DND-41 (cell line): ENCODE data around the gene RAMP1.

Experiments used
- ATAC-seq: fragments of 200-7000 bp; cut with Tn5 transposase; 3 replicates; pipeline ENCODE4 v1.9.1; 2021; ENCODE audit warnings: low read depth; ENCODE audit not compliant: insufficient read depth
- DNase-seq: peaks from one replicate; pipeline ENCODE4 v3.0.0-alpha.2; 2020
- H2AFZ ChIP-seq: 2 replicates; pipeline ENCODE4 v1.6.0; 2012; ENCODE audit warnings: low read depth, low read length
- H3K27ac ChIP-seq: 2 replicates; pipeline ENCODE4 v1.5.1; 2012; ENCODE audit warnings: low read length, inconsistent platforms
- H3K27me3 ChIP-seq: fragments of 200-600 bp; sonication (generic); 2 replicates; pipeline ENCODE4 v1.6.0; 2012; ENCODE audit warnings: low read length, mild to moderate bottlenecking, inconsistent platforms; ENCODE audit not compliant: insufficient read depth, poor library complexity
- H3K36me3 ChIP-seq: 2 replicates; pipeline ENCODE4 v1.5.1; 2012; ENCODE audit warnings: low read length, inconsistent platforms; ENCODE audit not compliant: insufficient read depth
- H3K4me1 ChIP-seq: 2 replicates; pipeline ENCODE4 v1.5.1; 2012; ENCODE audit warnings: mild to moderate bottlenecking, low read length; ENCODE audit not compliant: insufficient read depth
- H3K4me2 ChIP-seq: 2 replicates; pipeline ENCODE4 v1.6.0; 2012; ENCODE audit warnings: mild to moderate bottlenecking, moderate library complexity, low read length, inconsistent platforms; ENCODE audit not compliant: insufficient read depth
- H3K4me3 ChIP-seq, 2 experiments: fragments of 200-600 bp in 1 of 2; shearing (Covaris generic) in 1 of 2; 2 replicates each; pipeline ENCODE4 v1.5.1; 2012 to 2016; ENCODE audit warnings: inconsistent platforms in 2 of 2, low read length in 2 of 2, mild to moderate bottlenecking in 2 of 2, low read depth in 1 of 2, moderate library complexity in 1 of 2
- H3K79me2 ChIP-seq: 2 replicates; pipeline ENCODE4 v1.6.0; 2012; ENCODE audit warnings: low read length, inconsistent platforms; ENCODE audit not compliant: insufficient read depth
- H3K9ac ChIP-seq: 2 replicates; pipeline ENCODE4 v1.6.0; 2012; ENCODE audit warnings: low read depth, mild to moderate bottlenecking, inconsistent platforms, low read length, moderate library complexity
- H3K9me3 ChIP-seq: 2 replicates; pipeline ENCODE4 v1.5.1; 2012; ENCODE audit warnings: low read length, moderate library complexity, mild to moderate bottlenecking, inconsistent platforms; ENCODE audit not compliant: insufficient read depth, severe bottlenecking
- H4K20me1 ChIP-seq: 2 replicates; pipeline ENCODE4 v1.6.0; 2012; ENCODE audit warnings: low read length; ENCODE audit not compliant: insufficient read depth
- EZH2 ChIP-seq: IDR thresholded peaks from 3 replicates; pipeline ENCODE4 v1.6.1; 2012; ENCODE audit warnings: borderline replicate concordance, low read depth, mild to moderate bottlenecking, moderate library complexity, low read length, inconsistent platforms; ENCODE audit not compliant: severe bottlenecking
- TF ChIP-seq, protein P1 (sequence below): IDR thresholded peaks from 2 replicates; pipeline ENCODE4 v1.5.1; 2012; ENCODE audit warnings: borderline replicate concordance, low read length, moderate library complexity, mild to moderate bottlenecking; ENCODE audit not compliant: poor library complexity, severe bottlenecking; ENCODE audit errors: extremely low read depth

RAMP1 gene

DNA sequence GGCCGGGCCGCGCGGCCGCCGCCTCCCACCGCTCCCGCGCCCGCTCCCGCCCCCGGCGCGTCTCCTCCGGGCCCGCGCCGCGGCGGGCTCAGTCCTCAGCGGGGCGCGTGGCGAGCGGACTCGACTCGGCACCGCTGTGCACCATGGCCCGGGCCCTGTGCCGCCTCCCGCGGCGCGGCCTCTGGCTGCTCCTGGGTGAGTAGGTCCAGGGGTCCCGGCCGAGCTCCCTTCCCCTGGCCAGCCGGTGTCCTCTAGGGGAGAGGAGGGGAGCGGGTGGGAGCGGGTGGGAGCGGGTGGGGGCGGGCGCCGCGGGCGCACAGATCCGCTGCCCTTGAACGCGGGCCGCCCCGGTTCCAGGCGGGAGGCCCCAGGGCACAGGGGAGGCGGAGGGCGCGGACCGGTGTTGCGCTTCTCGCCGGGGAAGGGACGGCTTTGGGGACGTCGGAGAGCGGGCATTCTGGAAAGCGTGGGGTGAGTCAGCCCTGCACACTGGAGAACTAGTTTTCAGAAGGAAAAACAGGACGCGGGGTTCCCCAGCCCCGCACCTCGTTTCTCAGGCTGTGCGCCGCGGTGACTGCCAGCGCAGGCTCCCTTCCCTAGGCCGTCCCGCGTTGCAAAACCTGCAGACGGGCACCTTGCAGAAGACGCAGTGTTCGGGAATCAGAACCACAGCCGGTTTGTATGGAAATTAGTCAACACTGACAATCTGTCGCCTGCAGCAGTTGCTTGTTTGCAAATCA, at the start of gene RAMP1:
Gene RAMP1, plus strand, starts transcription at position 91 of the 740 bp plus-strand sequence. Its CDS starts 53 bp downstream, at position 144.
- DNase-seq (no peak), ATAC-seq (no peak)
- no peaks in the 10 kb centered on the region for H4K20me1 ChIP-seq
- H3K4me3 ChIP-seq: no peak within 1 kb of the TSS
- no peaks in the 10 kb centered on the region for H3K9me3 ChIP-seq
- no peak within 1 kb of the TSS for H3K4me2 ChIP-seq
- H3K79me2 ChIP-seq: no peaks in the 10 kb centered on the region
- H2AFZ ChIP-seq: no peak within 1 kb of the TSS
- peaks cover 10% of the 10 kb centered on the region for H3K27me3 ChIP-seq
- TF ChIP-seq EZH2: no peak
- H3K36me3 ChIP-seq: no peaks in the 10 kb centered on the region
- no peak within 1 kb of the TSS for H3K27ac ChIP-seq
- no peak within 1 kb of the TSS for H3K9ac ChIP-seq
- no peaks in the 10 kb centered on the region for H3K4me1 ChIP-seq

DNA sequence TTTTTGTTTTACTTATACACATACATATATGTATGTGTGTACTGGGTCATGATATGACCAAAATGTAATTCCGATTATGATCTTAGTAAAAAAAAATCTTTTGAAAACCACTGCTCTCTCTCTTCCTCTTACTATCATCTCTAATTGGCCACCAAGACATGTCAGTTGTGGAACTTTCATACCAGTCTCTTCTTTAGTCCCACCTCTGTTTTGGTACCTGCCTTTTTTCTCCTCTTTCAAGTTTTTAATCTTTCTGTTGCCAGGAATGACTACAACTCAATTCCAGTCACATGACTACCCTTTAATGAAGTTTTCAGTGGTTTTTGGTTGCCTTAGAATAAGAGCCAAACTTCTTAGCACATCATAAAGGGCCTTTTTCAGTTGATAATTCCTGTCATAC, 43.8 kb upstream of the RAMP1 start:
- H3K4me2 ChIP-seq: no peak overlapping the region
- no peaks in the 10 kb centered on the region for H3K36me3 ChIP-seq
- H3K27me3 ChIP-seq: peaks cover 14% of the 10 kb centered on the region
- TF ChIP-seq, protein P1, sequence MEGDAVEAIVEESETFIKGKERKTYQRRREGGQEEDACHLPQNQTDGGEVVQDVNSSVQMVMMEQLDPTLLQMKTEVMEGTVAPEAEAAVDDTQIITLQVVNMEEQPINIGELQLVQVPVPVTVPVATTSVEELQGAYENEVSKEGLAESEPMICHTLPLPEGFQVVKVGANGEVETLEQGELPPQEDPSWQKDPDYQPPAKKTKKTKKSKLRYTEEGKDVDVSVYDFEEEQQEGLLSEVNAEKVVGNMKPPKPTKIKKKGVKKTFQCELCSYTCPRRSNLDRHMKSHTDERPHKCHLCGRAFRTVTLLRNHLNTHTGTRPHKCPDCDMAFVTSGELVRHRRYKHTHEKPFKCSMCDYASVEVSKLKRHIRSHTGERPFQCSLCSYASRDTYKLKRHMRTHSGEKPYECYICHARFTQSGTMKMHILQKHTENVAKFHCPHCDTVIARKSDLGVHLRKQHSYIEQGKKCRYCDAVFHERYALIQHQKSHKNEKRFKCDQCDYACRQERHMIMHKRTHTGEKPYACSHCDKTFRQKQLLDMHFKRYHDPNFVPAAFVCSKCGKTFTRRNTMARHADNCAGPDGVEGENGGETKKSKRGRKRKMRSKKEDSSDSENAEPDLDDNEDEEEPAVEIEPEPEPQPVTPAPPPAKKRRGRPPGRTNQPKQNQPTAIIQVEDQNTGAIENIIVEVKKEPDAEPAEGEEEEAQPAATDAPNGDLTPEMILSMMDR: no peak
- no peak for TF ChIP-seq EZH2
- ATAC-seq (no peak), DNase-seq (no peak)
- no peaks in the 10 kb centered on the region for H3K79me2 ChIP-seq
- H3K4me3 ChIP-seq: no peak overlapping the region
- no peak overlapping the region for H3K9ac ChIP-seq
- H3K9me3 ChIP-seq: no peaks in the 10 kb centered on the region
- H3K27ac ChIP-seq: no peak overlapping the region
- no peaks in the 10 kb centered on the region for H3K4me1 ChIP-seq
- H4K20me1 ChIP-seq: no peaks in the 10 kb centered on the region
- H2AFZ ChIP-seq: no peak overlapping the region

DNA sequence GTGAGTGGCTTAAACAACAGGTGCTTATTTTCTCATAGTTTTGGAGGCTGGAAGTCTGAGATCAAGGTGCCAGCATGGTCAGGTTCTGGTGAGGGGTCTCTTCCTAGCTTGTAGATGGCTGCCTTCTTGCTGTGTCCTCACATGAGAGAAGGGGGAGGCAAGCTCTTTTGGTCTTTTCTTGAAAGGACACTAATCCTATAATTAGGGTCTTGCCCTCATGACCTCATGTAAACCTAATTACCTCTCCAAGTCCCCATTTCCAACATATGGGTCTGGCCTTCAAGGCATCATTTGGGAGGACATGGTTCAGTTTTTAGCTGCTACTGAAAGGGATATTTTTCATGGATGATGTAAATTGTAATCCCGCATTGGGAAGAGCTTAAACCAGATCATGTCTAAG, 42.9 kb upstream of the RAMP1 start:
- TF ChIP-seq, protein P1: no peak
- TF ChIP-seq EZH2: no peak
- no peak overlapping the region for H3K27ac ChIP-seq
- DNase-seq: no peak

DNA sequence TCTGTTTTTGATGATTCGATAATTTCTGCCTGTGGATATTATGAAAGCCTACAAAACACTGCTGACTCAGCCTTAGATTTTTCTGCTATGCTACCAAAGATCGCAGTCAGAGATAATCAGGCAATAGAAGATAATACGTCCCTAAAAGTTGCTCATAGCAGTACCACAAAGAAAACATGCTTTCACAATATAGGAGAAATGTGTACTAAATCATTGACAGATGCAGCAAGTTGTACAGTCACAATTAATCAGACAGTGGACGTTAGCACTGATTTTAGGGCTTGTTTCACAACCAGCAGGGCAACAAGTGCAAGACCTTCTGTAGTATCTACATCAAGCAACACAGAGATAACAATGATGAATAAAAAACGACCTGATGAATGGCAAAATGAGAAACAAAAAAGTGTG, 41.4 kb upstream of the RAMP1 start:
- H3K79me2 ChIP-seq: no peaks in the 10 kb centered on the region
- H3K9me3 ChIP-seq: no peaks in the 10 kb centered on the region
- H3K4me3 ChIP-seq: no peak overlapping the region
- no peaks in the 10 kb centered on the region for H4K20me1 ChIP-seq
- H2AFZ ChIP-seq: no peak overlapping the region
- ATAC-seq (no peak), DNase-seq (no peak)
- H3K4me1 ChIP-seq: no peaks in the 10 kb centered on the region
- H3K4me2 ChIP-seq: no peak overlapping the region
- no peak overlapping the region for H3K27ac ChIP-seq
- no peak overlapping the region for H3K9ac ChIP-seq
- TF ChIP-seq, protein P1: no peak
- no peak for TF ChIP-seq EZH2
- H3K36me3 ChIP-seq: no peaks in the 10 kb centered on the region
- H3K27me3 ChIP-seq: peaks cover 9% of the 10 kb centered on the region

More for the DNA sequence above, 42.9 kb upstream of the RAMP1 start:
- Histone ChIP-seq H3K79me2 (no peaks in the 10 kb centered on the region), H3K4me1 (no peaks in the 10 kb centered on the region), H3K9ac (no peak overlapping the region), H3K36me3 (no peaks in the 10 kb centered on the region), H3K4me2 (no peak overlapping the region), H4K20me1 (no peaks in the 10 kb centered on the region), H3K9me3 (no peaks in the 10 kb centered on the region), H3K27me3 (peaks cover 9% of the 10 kb centered on the region), H2AFZ (no peak overlapping the region), H3K4me3 (no peak overlapping the region)
- no peak for ATAC-seq
